DND-41 (cell line): Measurements from ENCODE around the gene KIF4A.

Source experiments
- ATAC-seq: fragments of 200-7000 bp; cut with Tn5 transposase; 3 replicates; pipeline ENCODE4 v1.9.1; 2021; ENCODE audit warnings: low read depth; ENCODE audit not compliant: insufficient read depth
- DNase-seq: peaks from one replicate; pipeline ENCODE4 v3.0.0-alpha.2; 2020
- H2AFZ ChIP-seq: 2 replicates; pipeline ENCODE4 v1.6.0; 2012; ENCODE audit warnings: low read depth, low read length
- H3K27ac ChIP-seq: 2 replicates; pipeline ENCODE4 v1.5.1; 2012; ENCODE audit warnings: low read length, inconsistent platforms
- H3K27me3 ChIP-seq: fragments of 200-600 bp; sonication (generic); 2 replicates; pipeline ENCODE4 v1.6.0; 2012; ENCODE audit warnings: low read length, mild to moderate bottlenecking, inconsistent platforms; ENCODE audit not compliant: insufficient read depth, poor library complexity
- H3K36me3 ChIP-seq: 2 replicates; pipeline ENCODE4 v1.5.1; 2012; ENCODE audit warnings: low read length, inconsistent platforms; ENCODE audit not compliant: insufficient read depth
- H3K4me1 ChIP-seq: 2 replicates; pipeline ENCODE4 v1.5.1; 2012; ENCODE audit warnings: mild to moderate bottlenecking, low read length; ENCODE audit not compliant: insufficient read depth
- H3K4me2 ChIP-seq: 2 replicates; pipeline ENCODE4 v1.6.0; 2012; ENCODE audit warnings: mild to moderate bottlenecking, moderate library complexity, low read length, inconsistent platforms; ENCODE audit not compliant: insufficient read depth
- H3K4me3 ChIP-seq, 2 experiments: fragments of 200-600 bp in 1 of 2; shearing (Covaris generic) in 1 of 2; 2 replicates each; pipeline ENCODE4 v1.5.1; 2012 to 2016; ENCODE audit warnings: inconsistent platforms in 2 of 2, low read length in 2 of 2, mild to moderate bottlenecking in 2 of 2, low read depth in 1 of 2, moderate library complexity in 1 of 2
- H3K79me2 ChIP-seq: 2 replicates; pipeline ENCODE4 v1.6.0; 2012; ENCODE audit warnings: low read length, inconsistent platforms; ENCODE audit not compliant: insufficient read depth
- H3K9ac ChIP-seq: 2 replicates; pipeline ENCODE4 v1.6.0; 2012; ENCODE audit warnings: low read depth, mild to moderate bottlenecking, inconsistent platforms, low read length, moderate library complexity
- H3K9me3 ChIP-seq: 2 replicates; pipeline ENCODE4 v1.5.1; 2012; ENCODE audit warnings: low read length, moderate library complexity, mild to moderate bottlenecking, inconsistent platforms; ENCODE audit not compliant: insufficient read depth, severe bottlenecking
- H4K20me1 ChIP-seq: 2 replicates; pipeline ENCODE4 v1.6.0; 2012; ENCODE audit warnings: low read length; ENCODE audit not compliant: insufficient read depth
- CTCF ChIP-seq: IDR thresholded peaks from 2 replicates; pipeline ENCODE4 v1.5.1; 2012; ENCODE audit warnings: borderline replicate concordance, low read length, moderate library complexity, mild to moderate bottlenecking; ENCODE audit not compliant: poor library complexity, severe bottlenecking; ENCODE audit errors: extremely low read depth
- EZH2 ChIP-seq: IDR thresholded peaks from 3 replicates; pipeline ENCODE4 v1.6.1; 2012; ENCODE audit warnings: borderline replicate concordance, low read depth, mild to moderate bottlenecking, moderate library complexity, low read length, inconsistent platforms; ENCODE audit not compliant: severe bottlenecking

Gene KIF4A

DNA sequence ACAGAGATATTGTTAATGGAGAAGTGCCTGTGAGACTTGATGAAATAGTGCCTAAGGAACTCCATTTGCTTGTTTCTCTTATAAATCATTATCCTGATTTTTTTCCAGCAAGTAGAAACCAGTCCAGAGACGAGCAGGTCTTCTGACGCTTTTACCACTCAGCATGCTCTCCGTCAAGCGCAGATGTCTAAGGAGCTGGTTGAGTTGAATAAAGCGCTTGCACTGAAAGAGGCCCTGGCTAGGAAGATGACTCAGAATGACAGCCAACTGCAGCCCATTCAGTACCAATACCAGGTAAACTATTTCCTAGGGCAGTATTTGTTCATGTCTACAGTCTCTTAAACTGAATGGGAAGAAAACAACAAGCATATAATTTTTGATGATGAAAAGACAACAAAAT is 63.6 kb downstream of the KIF4A start:
- no peak for TF ChIP-seq CTCF
- TF ChIP-seq EZH2 = no peak
- Histone ChIP-seq H3K4me1 (no peaks in the 10 kb centered on the region), H4K20me1 (no peaks in the 10 kb centered on the region), H3K27ac (no peak overlapping the region), H3K4me3 (no peak overlapping the region), H3K27me3 (no peaks in the 10 kb centered on the region), H3K9ac (no peak overlapping the region), H2AFZ (no peak overlapping the region), H3K79me2 (no peaks in the 10 kb centered on the region), H3K36me3 (peaks cover 60% of the 10 kb centered on the region), H3K4me2 (no peak overlapping the region), H3K9me3 (no peaks in the 10 kb centered on the region)
- ATAC-seq = no peak
- no peak for DNase-seq

DNA sequence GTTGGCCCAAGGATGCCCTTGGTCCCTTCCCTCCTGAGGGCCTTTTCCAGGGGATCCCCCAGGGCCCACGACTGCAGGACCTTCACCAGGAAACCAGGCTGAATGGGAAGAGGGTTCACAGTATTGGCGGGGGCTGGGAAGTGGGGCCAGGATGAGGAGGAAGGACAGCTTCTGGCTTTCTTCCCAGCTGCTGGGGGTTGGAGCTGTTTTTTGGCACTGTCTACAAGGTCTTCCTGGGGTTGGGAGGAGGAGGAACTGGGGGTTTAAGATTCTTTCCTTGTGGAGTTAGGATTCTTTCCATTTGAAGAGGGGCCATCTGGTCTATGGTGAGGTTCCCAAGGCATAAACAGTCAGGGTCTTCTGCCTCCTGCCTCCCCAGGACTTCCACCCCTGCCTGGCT is 64.8 kb downstream of the KIF4A start:
- H3K27me3 ChIP-seq = no peaks in the 10 kb centered on the region
- H3K79me2 ChIP-seq = no peaks in the 10 kb centered on the region
- DNase-seq = no peak
- no peak overlapping the region for H3K9ac ChIP-seq
- no peaks in the 10 kb centered on the region for H4K20me1 ChIP-seq
- no peak overlapping the region for H2AFZ ChIP-seq
- no peak for TF ChIP-seq EZH2
- TF ChIP-seq CTCF = no peak
- no peak overlapping the region for H3K4me2 ChIP-seq
- H3K4me1 ChIP-seq = no peaks in the 10 kb centered on the region
- no peak overlapping the region for H3K4me3 ChIP-seq
- no peak for ATAC-seq
- peaks cover 71% of the 10 kb centered on the region for H3K36me3 ChIP-seq
- H3K27ac ChIP-seq = no peak overlapping the region
- H3K9me3 ChIP-seq = no peaks in the 10 kb centered on the region

- no peaks in the 10 kb centered on the region for H3K4me1 ChIP-seq
- H3K9me3 ChIP-seq = no peaks in the 10 kb centered on the region
These were observed 69.6 kb downstream of the KIF4A start for GRCh38 chrX:70359458-70359857.

More at GRCh38 chrX:70359458-70359857, 69.6 kb downstream of the KIF4A start:
- Histone ChIP-seq H2AFZ (no peak overlapping the region), H3K27ac (no peak overlapping the region), H3K4me3 (no peak overlapping the region), H3K4me2 (no peak overlapping the region), H3K27me3 (no peaks in the 10 kb centered on the region), H3K9ac (no peak overlapping the region), H3K79me2 (no peaks in the 10 kb centered on the region), H3K36me3 (peaks cover 54% of the 10 kb centered on the region), H4K20me1 (no peaks in the 10 kb centered on the region)
- DNase-seq (no peak), ATAC-seq (no peak)
- TF ChIP-seq CTCF (no peak), EZH2 (no peak)
